Umbilical cord (tissue), 2 donors: ENCODE measurements around the gene SYCP3. TPM values are rescaled to one million over a fixed set of nuclear protein-coding genes. Genes with fewer than 3 reads are reported as not detected.
"Not testable (repeated sequence)": the region's sequence is repeated elsewhere in the genome, so short reads cannot be mapped to it uniquely, and the experiment has no call there.

Experiments
- DNase-seq: peaks from one replicate; pipeline ENCODE4 v3.0.0-alpha.2; 2015; ENCODE audit warnings: low spot score
- total RNA-seq: library from RNA; depleted of rRNA; stranded (reverse); fragments of >200 nt; gene quantifications from one replicate; pipeline ENCODE4 v1.2.3, GENCODE V29; 2014; ENCODE audit warnings: low replicate concordance; ENCODE audit not compliant: insufficient read depth

SYCP3 gene
- total RNA-seq, 1 donor from 2014 or later: 5.5 TPM

DNA sequence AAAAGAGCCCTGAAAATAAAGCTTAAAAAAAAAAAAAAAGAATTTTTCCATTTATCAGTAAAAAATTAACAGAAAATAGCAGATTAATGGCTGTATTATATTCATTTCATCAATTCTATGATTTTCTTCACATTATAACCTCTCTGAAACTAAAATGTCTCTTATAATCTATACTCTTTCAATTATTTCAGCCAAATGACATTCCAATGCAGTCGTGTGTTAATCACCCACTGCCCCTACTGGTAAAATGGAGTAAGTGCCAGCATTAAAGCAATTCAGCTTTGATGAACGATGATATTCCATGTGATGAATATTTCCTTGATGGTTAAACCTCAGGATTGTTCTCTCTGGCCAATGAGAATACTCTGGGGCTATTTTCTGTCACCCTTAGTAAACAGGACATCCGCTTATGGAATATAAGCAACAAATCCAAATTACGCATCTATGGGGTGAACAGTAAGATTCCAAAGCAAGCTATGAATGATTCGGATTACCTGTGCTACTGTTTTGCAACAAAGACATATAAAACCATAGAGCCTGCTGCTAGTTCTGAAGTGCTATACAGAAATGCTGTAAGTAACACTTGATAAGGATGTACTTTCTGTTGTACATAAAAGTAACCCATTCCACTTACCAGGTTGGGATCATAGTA lies 20.3 kb upstream of the SYCP3 start:
- DNase-seq: peak; percentile 14

DNA sequence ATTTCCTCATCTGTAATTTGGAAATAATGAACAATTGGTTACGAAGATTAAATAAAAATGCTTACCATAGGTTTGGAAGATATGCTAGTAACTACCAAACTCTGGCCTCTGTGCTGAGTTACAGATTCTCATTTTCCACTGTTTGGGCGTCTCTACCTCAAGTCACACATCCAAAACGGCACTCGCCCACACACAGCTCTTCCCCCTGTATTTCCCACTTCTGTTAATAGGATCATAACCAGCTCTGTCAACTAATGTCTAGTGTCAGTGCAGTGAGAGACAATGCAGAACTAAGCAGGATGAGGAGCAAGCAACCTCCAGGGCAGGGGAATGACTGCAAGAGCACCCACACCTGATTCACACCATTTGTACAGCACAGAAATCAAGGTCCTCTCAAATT lies 10.9 kb upstream of the SYCP3 start:
- no peak for DNase-seq

DNA sequence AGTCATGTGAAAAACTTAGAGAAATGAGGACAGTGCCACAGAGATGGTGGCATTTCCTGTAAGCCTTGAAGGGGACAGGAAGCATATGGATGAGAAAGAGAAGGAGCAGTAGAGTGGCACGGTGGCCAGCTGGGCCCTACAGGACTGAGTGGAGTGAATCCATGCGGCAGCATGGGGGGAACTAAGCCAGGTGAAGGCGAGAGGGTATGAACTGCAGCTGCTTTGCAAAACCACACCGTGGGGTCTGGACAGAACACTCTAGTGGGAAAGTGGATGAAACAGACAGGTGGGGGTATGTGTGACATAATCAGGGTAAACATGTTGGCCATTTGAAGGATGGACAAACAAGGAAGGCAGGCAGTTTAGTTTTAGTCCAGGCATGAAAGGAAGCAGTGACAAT lies 10.4 kb upstream of the SYCP3 start:
- DNase-seq: no peak

DNA sequence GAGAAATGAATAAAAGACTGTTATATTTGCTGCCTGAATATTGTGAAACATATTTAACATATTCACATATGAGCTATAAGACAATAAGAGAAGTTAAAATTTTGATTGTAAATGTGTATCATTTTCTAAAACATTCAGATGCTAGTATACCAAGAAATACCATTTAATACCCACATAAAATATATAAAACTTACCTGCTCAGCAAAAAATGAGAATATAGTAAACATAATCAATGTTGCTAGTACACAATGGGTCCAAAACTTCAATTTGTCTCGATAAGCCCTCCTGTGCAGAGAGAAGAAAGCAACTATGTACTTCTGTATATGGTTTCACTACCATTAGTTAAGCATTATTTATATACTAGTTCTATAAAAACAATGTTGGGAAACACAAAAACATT lies 9.6 kb upstream of the SYCP3 start:
- no peak for DNase-seq

DNA sequence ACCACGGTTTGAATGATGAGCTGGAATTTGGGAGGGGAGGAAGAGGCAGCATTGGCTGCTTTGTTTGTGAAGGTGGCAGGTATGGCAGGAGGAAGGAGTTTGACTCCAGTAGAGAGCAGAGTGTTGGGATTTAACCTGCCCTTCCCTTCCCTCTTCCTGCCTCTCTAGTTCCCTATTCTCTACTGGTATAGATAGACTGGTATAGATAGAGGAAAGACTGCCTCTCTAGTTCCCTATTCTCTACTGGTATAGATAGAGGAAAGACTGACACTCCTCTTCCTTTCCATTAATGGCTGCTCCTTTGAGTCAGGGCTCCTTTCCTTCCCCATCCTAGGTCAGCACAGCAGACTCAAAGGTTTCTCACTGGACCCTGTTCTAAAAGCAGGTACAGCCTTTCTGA lies 8.4 kb upstream of the SYCP3 start:
- no peak for DNase-seq

DNA sequence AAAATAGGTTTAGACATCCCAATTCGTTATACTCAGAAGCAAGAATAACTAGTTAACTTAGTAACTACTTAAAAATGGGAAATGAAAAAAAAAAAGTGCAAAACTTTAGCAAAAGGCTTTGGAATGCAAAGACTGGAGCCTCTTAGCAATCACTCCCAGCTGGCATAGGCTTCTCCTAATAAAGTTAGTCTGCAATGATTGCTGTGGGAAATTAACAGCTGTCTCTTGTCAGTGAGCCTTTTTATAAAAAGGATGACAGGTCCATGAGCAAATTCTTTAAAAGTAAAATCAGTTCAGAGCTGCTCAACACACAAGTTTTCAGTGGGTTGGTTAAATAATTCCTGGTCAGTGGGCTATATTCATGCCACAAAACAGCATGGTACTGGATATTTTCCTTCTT lies 7.4 kb upstream of the SYCP3 start:
- no peak for DNase-seq

DNA sequence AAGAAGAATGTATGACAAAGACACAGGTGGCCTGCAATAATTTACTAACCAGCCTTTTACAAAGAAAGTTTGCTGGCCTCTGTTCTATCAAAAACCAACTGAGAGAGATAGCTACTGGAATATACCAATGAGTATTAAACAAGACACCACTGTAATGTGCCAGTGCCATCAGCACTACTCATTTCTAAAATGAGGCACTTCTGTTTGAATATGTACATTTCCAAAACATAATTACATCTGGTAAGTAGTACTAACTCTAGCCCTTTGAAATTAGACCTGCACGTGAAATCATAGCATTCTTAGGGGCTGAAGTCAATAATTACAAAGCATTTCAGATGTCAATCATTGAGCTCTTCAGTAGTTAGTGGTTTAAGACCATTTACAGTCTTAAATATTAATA lies 6.9 kb upstream of the SYCP3 start:
- DNase-seq: no peak

DNA sequence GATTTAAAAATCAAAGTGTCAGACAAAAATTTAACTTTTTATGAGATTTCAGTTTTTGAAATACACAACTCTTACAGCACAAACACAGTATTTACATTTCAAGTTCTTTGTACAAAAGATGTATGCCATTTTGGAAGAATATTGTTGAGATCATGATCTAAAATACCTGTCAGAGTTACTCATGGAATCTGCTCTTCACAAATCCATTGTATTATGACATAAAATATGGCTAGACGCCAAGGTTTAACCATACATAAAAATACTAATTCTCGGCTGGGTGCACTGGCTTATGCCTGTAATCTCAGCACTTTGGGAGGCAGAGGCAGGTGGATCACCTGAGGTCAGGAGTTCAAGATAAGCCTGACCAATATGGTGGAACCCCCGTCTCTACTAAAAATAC lies 6.2 kb upstream of the SYCP3 start:
- DNase-seq: no peak

DNA sequence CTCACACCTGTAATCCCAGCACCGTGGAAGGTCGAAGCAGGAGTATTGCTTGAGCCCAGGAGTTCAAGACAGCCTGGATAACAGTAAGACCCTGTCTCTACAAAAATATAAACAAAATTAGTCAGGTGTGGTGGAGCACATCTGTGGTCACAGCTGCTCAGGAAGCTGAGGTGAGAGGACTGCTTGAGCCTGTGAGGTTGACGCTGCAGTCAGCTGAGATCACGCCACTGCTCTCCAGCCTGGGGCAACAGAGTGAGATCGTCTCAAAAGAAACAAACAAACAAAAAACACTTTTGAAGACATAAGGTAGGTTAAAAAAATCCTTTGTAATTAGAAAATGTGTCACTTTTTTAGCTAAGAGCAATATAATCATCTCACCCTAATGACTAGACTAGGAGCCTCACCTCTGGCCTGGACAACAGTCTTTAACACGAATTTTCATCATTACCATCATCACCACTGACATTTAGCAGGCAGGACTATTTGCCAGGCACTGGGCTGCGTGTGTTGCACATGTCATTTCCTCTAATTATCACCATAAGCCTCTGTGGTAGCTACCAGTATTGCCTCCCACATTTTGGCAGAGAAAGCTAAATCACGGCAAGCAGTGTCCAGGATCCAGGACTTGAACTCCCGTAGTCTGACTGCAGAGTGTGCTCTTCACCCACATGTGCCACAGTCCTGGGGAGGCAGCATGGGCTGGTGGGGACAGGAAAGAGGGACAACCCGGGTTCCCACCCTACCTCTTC lies 4.6 kb upstream of the SYCP3 start:
- DNase-seq: no peak

DNA sequence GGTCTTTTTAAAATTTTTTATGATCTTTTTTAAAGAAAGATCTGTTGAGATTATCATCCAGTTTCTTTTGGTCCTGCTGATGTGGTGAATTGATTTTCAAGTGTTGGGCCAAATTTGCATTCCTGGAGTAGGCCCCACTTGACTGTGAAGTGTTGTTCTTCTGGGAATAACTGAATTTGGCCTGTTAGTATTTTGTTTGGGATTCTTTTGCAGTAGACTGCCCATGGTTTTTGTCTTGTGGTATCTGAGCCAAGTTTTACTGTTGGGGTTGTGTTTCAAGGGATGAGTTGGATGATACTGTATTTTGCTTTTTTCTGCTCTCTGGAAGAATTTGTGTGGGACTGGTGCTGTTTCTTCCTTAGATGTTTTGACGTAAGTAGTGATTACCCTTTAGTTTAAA lies 4.0 kb upstream of the SYCP3 start:
- DNase-seq: no peak

DNA sequence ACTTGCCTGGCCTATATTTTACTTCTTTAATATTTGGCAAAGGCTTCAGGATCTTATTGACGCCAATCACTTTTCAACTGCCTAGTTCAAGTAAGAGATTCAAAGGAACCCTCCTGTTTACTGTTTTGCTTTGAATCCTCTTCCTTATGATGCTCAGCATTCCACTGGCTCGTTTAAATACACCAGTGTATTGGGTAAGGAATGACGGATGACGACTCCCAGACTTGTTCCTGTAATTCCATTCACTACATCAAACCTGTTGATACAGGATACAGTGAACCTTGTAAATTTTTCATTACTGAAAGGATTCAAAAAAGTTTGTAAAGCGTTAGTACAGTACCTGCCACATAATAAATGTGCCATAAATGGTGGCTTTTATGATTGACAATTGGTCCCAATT lies 1.7 kb upstream of the SYCP3 start:
- DNase-seq: no peak

DNA sequence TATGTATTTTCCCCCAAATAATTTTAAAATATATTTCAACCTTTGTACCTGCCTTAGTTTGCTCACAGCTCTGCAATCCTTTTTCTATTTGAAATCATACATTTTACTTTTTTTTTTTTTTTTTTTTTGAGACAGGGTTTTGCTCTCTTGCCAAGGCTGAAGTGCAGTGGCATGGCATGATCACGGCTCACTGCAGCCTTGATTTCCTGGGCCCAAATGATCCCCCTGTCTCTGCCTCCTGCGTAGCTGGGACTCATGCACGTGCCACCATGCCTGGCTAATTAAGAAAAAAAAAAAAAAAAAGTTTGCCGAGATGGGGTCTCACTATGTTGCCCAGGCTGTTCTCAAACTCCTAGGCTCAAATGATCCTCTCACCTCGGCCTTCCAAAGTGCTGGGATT lies 1.3 kb upstream of the SYCP3 start:
- DNase-seq: no peak

DNA sequence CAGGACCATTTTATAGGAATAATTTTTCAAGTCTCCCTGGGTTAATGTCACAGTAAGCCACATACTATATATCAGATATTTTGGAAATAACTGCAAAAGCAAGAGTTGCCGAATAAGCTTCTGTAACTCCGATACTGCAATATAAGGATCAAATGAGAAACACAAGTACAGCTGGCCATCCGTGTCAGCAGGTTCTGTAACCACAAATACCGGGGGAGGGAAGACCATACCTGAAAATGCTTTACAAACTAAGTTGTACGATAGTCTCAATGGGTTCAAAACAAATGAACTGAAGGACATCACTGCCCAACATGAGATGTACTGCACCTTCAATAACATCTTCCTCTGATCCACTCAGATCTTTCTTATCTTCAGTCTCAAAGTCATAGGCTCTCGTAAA lies 1.8 kb downstream of the SYCP3 start:
- DNase-seq: peak; percentile 40

DNA sequence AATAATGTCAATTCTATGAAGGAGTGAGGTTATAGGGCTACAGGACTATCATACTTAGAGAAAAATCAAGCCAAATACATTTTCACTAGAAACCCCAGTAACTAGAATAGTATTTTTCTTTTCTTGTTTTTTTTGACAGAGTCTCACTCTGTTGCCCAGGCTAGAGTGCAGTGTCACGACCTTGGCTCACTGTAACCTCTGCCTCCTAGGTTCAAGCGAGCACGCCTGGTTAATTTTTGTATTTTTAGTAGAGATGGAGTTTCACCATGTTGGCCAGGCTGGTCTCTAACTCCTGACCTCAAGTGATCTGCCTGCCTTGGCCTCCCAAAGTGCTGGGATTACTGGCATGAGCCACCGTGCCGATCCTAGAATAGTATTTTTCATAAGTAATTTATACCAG lies 4.8 kb downstream of the SYCP3 start:
- not testable (repeated sequence) for DNase-seq

DNA sequence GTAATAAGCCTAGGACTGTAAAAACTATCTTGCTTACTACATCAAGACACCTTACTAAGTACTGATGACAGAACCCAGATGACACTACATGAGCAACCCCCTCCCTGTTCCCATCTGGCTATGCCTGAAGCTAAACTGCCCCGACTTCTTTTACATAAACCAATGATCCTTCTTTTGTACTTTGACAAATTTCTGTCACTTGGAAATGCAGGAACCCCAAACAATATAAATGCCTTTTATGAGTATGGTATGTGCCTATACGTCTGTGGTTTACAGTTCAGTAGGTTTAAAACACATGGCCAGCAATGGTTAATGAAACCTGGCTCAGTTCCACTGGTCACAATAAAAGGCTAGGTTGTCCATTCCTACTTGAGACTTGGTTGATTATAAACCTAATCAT lies 6.1 kb downstream of the SYCP3 start:
- peak; percentile 35 for DNase-seq

DNA sequence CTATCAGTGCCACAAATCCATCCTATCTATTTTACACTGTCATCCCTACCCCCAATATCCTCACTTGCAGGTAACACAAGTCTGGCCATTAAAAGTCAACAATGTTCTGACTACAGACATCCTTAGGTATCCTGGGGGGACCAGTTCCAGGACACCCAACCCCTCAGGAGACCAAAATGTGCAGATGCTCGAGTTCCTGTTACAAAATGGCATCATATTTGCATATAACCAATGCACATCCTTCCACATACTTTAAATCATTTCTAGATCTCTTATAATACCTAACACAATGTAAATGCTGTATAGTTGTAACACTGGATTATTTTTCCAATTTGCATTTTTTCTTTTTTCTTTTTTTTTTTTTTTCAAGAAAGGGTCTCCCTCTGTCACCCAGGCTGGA lies 6.9 kb downstream of the SYCP3 start:
- no peak for DNase-seq

DNA sequence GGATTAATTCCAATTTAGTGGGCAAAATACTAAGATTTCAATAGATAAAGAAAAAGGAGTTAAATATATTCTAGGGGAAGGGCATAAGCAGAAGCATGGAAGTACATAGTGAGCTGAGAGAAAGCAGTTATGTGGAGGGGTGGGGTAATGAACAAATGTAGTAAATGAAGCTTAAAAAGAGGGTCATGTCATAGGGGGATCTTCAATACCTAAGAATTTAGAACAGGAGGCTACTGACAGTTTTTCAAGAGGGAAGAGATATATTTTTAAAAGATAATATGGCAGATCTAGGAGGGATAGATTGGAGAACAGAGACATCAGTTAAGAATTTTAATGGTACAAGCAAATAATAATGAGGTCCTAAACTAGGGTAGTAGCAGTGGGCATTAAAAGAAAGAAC lies 9.4 kb downstream of the SYCP3 start:
- no peak for DNase-seq

DNA sequence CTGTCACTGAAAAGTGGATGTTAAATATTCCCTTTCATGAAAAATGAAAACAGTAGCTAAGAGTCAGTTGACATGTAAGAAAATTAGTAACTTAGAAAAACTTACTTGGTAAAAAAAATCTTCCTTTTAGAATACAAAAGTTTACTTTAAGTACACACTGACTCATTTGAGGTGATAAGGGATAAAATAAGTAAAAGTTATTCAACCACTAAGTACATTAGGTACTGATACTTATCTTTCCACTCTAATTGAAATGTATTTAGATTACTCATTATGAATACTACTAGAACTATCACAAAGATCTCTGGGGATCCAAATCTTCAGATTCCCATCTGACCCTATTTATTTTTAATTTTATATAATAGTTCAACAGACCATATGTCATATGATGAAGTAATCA lies 12.2 kb downstream of the SYCP3 start:
- no peak for DNase-seq

DNA sequence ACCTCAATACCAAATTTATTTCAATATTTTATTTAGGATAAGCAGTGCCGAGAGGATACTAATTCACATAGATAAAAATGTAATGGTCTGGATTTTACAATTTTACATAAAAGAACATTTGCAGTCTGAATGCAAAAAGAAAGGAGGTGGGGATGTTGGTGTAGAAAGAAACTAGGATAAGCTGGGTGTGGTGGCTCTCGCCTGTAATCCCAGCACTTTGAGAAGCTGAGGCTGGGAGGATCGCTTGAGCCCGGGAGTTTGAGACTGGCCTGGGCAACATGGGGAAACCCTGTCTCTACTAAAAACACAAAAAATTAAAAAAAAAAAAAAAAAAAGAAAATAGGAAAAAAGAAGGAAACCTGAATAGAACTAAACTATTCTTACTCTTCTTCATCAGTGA lies 16.9 kb downstream of the SYCP3 start:
- DNase-seq: peak; percentile 52

DNA sequence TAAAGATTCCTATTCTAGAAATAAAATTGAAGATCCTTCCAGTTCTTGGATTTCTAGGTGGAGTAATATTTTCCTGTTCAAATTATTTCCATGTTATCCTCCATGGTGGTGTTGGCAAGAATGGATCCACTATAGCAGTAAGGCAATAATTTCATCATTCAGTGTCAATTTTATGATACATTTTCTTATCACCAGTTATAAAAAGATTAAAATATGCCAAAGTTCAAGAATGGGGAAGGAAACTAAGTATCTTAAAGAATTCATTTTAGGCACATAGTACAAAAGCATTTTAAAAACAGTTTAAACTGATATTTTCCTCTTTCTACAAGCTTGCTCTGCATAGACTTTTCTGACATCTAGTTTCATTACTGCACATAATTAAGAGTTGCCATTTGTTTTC lies 19.1 kb downstream of the SYCP3 start:
- no peak for DNase-seq

DNA sequence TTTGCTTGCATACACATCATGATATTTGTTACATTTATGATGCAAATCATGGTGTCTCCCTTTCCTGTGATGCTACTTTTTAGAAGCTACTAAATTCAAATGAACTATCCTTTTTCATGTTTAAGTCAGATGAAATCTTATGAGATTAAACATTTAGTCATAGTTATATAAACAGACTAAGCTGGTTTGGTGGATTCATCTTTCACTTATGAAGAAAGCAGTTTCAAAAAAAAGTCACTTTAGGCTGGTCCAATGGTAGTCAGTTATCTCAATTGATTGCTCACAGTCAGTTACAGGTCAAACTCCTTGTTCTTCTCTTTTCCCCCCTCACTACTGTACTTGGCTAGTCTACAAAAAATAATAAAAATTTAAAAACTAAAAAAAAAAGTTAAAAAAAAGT lies 19.7 kb downstream of the SYCP3 start:
- no peak for DNase-seq

DNA sequence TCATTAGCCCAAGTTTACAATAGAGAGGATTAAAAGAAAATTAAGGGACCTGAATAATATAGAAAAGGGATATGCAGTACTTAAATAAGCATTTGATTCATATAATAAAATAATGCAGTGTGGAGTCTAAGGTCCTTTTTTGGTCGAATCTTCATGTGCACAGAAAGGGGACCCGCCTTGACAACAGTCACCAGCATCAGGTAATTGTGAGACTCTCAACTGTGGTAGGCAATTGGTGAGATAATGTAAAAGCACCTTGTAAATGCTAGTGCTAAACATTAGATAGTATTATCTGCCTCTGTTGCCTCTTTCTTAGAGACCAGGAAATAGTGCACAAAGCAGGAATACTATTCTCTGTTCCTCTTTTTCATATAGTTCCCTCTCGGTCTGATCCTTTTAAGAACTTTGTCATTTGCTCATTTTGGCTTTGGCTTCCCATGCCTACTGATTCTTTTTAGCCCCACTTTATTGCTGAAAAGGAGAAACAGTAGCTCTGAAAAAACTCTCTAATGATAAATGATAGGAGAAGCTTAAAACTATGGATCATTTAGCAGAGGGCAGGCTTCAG lies 24.3 kb downstream of the SYCP3 start:
- no peak for DNase-seq

DNA sequence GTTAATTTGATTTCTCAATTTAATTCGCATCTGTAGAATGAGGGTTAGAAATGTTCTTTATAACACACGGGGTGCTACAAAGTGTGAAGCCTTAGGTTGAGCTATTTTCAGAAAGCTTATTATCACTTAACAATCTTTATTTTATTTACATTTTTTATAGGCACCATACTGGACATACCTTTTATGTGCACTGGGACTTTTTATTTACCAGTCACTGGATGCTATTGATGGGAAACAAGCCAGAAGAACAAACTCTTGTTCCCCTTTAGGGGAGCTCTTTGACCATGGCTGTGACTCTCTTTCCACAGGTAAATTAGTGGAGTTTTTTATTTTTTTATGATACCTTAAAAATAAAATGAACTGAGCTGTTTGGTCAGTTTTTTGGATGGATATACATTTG lies 25.3 kb downstream of the SYCP3 start:
- no peak for DNase-seq
